Astrocyte of the spinal cord (primary cell): ENCODE data around the gene MEGF11.

ENCODE experiments used
- DNase-seq: peaks from one replicate; pipeline ENCODE4 v3.0.0; 2011; ENCODE audit warnings: low read depth, low spot score
- H3K4me3 ChIP-seq: 2 replicates; pipeline ENCODE4 v1.5.1; 2011; ENCODE audit warnings: low read depth, mild to moderate bottlenecking, low read length, moderate library complexity
- CTCF ChIP-seq: IDR thresholded peaks from 2 replicates; pipeline ENCODE4 v1.5.1; 2012; ENCODE audit warnings: low read depth, mild to moderate bottlenecking, low read length, inconsistent platforms
- in situ Hi-C: cut with HindIII; loops from 2 replicates; pipeline ENCODE4 v1.10.0; 2017; ENCODE audit warnings: low sequenced_read_pairs

The MEGF11 gene

GRCh38 chr15:66071921-66072295 lies 181.6 kb downstream of the MEGF11 start:
- no peak for DNase-seq
- no peak overlapping the region for H3K4me3 ChIP-seq
- in situ Hi-C loops = no loop called here
- TF ChIP-seq CTCF = no peak

GRCh38 chr15:66071160-66071920 lies 182.2 kb downstream of the MEGF11 start:
- no peak for TF ChIP-seq CTCF
- DNase-seq = no peak
- H3K4me3 ChIP-seq = no peak overlapping the region
- in situ Hi-C loops = no loop called here

- no peak overlapping the region for H3K4me3 ChIP-seq
- TF ChIP-seq CTCF = no peak
- no peak for DNase-seq
- in situ Hi-C loops = no loop called here
Measured at GRCh38 chr15:66070220-66070934, 183.2 kb downstream of the MEGF11 start.

- TF ChIP-seq CTCF = no peak
- H3K4me3 ChIP-seq = no peak overlapping the region
- no peak for DNase-seq
- in situ Hi-C loops = no loop called here
Measured at GRCh38 chr15:66069751-66070150, 183.8 kb downstream of the MEGF11 start.

GRCh38 chr15:66068801-66069200 lies 184.7 kb downstream of the MEGF11 start:
- DNase-seq = no peak
- no peak overlapping the region for H3K4me3 ChIP-seq
- in situ Hi-C loops = no loop called here
- no peak for TF ChIP-seq CTCF

- no peak overlapping the region for H3K4me3 ChIP-seq
- no peak for DNase-seq
- in situ Hi-C loops = no loop called here
- TF ChIP-seq CTCF = no peak
Measured at GRCh38 chr15:66067687-66068086, 185.9 kb downstream of the MEGF11 start.
